Measurements from ENCODE around the gene IL1R2. TPM values are rescaled to one million over a fixed set of nuclear protein-coding genes. Genes with fewer than 3 reads are reported as not detected.

Gene IL1R2
- polyA plus RNA-seq, 2 of the 4 experiments (the other 2 are of a cell fraction): 0.83 to 1.7 TPM

DNA sequence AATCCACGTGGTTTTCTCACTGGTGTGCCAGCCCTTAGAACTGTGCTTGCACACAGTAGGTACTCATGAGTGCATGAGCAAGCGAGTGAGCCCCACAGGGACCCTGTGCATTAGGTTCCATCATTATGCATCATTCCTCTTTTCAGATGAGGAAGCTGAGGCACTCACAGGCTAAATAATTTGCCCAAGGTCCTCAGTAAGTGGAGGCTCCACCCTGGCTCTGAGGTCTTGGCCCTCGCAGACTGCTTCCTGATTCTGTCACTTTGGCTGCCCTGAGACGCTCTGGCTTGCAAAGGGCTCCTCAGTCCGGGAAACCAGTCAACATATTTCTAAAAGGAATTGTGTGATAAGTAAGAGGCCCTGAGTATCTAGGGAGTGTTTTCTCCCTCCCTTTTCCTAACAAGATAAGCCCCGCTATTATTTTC lies 71.7 kb downstream of the IL1R2 start:
- peak overlapping the region; percentile 98 to 99 for H3K27ac ChIP-seq
- no peak for FAIRE-seq
- H3K9me3 ChIP-seq: no peaks in the 10 kb centered on the region
- no peak overlapping the region for H3K4me3 ChIP-seq
- no peak for ATAC-seq
- H3K4me2 ChIP-seq: peak overlapping the region; percentile 90
- H3K4me1 ChIP-seq: peaks cover 51% of the 10 kb centered on the region
- ChIA-PET POLR2A (interaction anchor here (0.6 to 2.5 kb wide), 7 partner anchors 30 to 177 kb away, joined by 3 to 23 read pairs (median 8); partner anchors contain the start of gene IL1R1), CTCF (interaction anchor here (1.0 to 2.3 kb wide), 8 partner anchors 9 to 644 kb away, joined by 4 to 11 read pairs (median 4); no protein-coding TSS in a partner anchor)
- DNase-seq (ENCODE audit: low read depth in 1 of 2, low spot score in 1 of 2): no peak
- TF ChIP-seq, protein P1, sequence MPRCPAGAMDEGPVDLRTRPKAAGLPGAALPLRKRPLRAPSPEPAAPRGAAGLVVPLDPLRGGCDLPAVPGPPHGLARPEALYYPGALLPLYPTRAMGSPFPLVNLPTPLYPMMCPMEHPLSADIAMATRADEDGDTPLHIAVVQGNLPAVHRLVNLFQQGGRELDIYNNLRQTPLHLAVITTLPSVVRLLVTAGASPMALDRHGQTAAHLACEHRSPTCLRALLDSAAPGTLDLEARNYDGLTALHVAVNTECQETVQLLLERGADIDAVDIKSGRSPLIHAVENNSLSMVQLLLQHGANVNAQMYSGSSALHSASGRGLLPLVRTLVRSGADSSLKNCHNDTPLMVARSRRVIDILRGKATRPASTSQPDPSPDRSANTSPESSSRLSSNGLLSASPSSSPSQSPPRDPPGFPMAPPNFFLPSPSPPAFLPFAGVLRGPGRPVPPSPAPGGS (IDR thresholded peaks at IDR 0.05): no peak
- TF ChIP-seq TFCP2L1 (CRISPR knock-in tag; IDR thresholded peaks at IDR 0.05) (no peak), FOSL2 (IDR thresholded peaks at IDR 0.05) (no peak), FOSL2 (CRISPR knock-in tag; IDR thresholded peaks at IDR 0.05) (no peak), BHLHE40 (IDR thresholded peaks at IDR 0.05; ENCODE audit: low read depth, low read length) (no peak), RCOR1 (IDR thresholded peaks at IDR 0.05; ENCODE audit: low read depth, low read length) (no peak), ZC3H11A (IDR thresholded peaks at IDR 0.05) (no peak), ZSCAN20 (CRISPR knock-in tag; IDR thresholded peaks at IDR 0.05) (no peak), CEBPB (IDR thresholded peaks at IDR 0.05) (no peak), HDAC2 (IDR thresholded peaks at IDR 0.05) (no peak), MAZ (IDR thresholded peaks at IDR 0.05; ENCODE audit: borderline replicate concordance, low read depth, low read length) (no peak), RARB (CRISPR knock-in tag; IDR thresholded peaks at IDR 0.05) (no peak), CBX2 (IDR thresholded peaks at IDR 0.05; ENCODE audit: borderline replicate concordance, low read depth) (no peak), CHD4 (IDR thresholded peaks at IDR 0.05; ENCODE audit: borderline replicate concordance) (no peak), KDM1A (IDR thresholded peaks at IDR 0.05; ENCODE audit: low read depth) (no peak), EHF (CRISPR knock-in tag; IDR thresholded peaks at IDR 0.05) (no peak), KDM5A (IDR thresholded peaks at IDR 0.05) (no peak)
- TF ChIP-seq, protein P2, sequence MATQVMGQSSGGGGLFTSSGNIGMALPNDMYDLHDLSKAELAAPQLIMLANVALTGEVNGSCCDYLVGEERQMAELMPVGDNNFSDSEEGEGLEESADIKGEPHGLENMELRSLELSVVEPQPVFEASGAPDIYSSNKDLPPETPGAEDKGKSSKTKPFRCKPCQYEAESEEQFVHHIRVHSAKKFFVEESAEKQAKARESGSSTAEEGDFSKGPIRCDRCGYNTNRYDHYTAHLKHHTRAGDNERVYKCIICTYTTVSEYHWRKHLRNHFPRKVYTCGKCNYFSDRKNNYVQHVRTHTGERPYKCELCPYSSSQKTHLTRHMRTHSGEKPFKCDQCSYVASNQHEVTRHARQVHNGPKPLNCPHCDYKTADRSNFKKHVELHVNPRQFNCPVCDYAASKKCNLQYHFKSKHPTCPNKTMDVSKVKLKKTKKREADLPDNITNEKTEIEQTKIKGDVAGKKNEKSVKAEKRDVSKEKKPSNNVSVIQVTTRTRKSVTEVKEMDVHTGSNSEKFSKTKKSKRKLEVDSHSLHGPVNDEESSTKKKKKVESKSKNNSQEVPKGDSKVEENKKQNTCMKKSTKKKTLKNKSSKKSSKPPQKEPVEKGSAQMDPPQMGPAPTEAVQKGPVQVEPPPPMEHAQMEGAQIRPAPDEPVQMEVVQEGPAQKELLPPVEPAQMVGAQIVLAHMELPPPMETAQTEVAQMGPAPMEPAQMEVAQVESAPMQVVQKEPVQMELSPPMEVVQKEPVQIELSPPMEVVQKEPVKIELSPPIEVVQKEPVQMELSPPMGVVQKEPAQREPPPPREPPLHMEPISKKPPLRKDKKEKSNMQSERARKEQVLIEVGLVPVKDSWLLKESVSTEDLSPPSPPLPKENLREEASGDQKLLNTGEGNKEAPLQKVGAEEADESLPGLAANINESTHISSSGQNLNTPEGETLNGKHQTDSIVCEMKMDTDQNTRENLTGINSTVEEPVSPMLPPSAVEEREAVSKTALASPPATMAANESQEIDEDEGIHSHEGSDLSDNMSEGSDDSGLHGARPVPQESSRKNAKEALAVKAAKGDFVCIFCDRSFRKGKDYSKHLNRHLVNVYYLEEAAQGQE (IDR thresholded peaks at IDR 0.05): no peak
- TF ChIP-seq, protein P3, sequence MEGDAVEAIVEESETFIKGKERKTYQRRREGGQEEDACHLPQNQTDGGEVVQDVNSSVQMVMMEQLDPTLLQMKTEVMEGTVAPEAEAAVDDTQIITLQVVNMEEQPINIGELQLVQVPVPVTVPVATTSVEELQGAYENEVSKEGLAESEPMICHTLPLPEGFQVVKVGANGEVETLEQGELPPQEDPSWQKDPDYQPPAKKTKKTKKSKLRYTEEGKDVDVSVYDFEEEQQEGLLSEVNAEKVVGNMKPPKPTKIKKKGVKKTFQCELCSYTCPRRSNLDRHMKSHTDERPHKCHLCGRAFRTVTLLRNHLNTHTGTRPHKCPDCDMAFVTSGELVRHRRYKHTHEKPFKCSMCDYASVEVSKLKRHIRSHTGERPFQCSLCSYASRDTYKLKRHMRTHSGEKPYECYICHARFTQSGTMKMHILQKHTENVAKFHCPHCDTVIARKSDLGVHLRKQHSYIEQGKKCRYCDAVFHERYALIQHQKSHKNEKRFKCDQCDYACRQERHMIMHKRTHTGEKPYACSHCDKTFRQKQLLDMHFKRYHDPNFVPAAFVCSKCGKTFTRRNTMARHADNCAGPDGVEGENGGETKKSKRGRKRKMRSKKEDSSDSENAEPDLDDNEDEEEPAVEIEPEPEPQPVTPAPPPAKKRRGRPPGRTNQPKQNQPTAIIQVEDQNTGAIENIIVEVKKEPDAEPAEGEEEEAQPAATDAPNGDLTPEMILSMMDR (IDR thresholded peaks at IDR 0.05): no peak
- 64% methylated on average over 6 of the region's 6 CpGs for WGBS (ENCODE audit: missing lambda C conversion rate)

DNA sequence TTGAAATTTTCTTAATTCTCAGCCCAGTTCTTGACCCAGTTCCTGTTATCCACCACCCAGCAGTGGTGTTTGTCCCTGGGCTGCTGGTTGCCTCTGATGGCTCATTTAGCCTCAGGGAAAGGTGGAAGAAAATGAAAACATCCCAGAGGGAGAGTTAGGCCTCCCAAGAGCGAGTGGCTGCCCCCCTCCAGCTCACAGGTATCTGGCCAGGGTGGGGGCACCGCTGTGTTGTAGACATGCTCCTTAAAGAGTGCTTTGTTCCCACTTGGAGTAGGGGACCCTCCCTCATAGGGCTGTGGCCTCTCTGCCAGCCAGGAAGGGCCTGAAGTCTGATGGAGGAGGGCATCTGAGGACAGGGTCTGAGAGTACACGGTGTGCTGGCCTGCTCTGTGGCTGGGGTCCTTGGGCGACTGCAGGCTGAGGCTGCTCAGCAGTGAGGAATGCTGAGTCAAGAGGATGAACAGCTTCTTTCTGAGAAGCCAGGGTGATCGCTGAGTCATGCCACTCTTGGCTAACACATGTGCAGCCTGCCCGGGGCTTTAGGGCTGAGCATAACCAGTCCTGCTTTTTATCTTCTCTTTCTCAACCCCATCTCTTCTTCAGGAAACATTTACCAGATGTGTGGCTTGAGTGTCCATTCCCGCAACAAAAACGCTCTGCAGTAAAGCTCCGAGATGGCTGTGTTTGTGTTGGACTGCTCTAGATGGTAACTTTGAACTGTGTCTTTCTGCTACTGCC lies 72.3 kb downstream of the IL1R2 start:
- Histone ChIP-seq H3K4me1 (peaks cover 55% of the 10 kb centered on the region), H3K4me2 (peak overlapping the region; percentile 90), H3K27ac (peak overlapping the region; percentile 98 to 99), H3K4me3 (peak overlapping the region; percentile 30; the same call in 1 of the 3 replicates), H3K9me3 (no peaks in the 10 kb centered on the region)
- no peak for FAIRE-seq
- WGBS (ENCODE audit: missing lambda C conversion rate): 7% methylated on average over 9 of the region's 9 CpGs
- peak; percentile 81 to 86 for ATAC-seq
- POLR2A ChIA-PET: interaction anchor here (0.6 to 2.5 kb wide), 10 partner anchors 12 to 176 kb away, joined by 3 to 23 read pairs (median 4); partner anchors contain the start of gene IL1R1
- peak; percentile 88 to 92 for DNase-seq (ENCODE audit: low read depth in 1 of 2, low spot score in 1 of 2)
- CTCF ChIA-PET: interaction anchor here (0.8 to 2.3 kb wide), 9 partner anchors 9 to 645 kb away, joined by 3 to 11 read pairs (median 4); no protein-coding TSS in a partner anchor
- TF ChIP-seq NFE2L2 (conservative IDR thresholded peaks at IDR 0.05; ENCODE audit: low read length): peak; percentile 92
- peak in 1 of 2 experiments; percentile 68; a peak in 2 of 5 replicates for TF ChIP-seq JUN (IDR thresholded peaks at IDR 0.05)
- TF ChIP-seq MYC (IDR thresholded peaks at IDR 0.05; ENCODE audit: borderline replicate concordance, low read length): peak; percentile 18; the same call in 1 of the 2 replicates
- TF ChIP-seq BHLHE40 (IDR thresholded peaks at IDR 0.05; ENCODE audit: low read depth, low read length): no peak
- TF ChIP-seq, protein P1 (IDR thresholded peaks at IDR 0.05): 0 out of 3 replicates have a peak, but pooled peaks have one; percentile 26
- no peak; the same call in none of the 2 replicates for TF ChIP-seq JUNB (IDR thresholded peaks at IDR 0.05)
- TF ChIP-seq TFCP2L1 (CRISPR knock-in tag; IDR thresholded peaks at IDR 0.05): no peak
- TF ChIP-seq, protein P4, sequence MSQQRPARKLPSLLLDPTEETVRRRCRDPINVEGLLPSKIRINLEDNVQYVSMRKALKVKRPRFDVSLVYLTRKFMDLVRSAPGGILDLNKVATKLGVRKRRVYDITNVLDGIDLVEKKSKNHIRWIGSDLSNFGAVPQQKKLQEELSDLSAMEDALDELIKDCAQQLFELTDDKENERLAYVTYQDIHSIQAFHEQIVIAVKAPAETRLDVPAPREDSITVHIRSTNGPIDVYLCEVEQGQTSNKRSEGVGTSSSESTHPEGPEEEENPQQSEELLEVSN (IDR thresholded peaks at IDR 0.05; ENCODE audit: borderline replicate concordance, low read depth): peak; percentile 44; the same call in 1 of the 2 replicates
- TF ChIP-seq RARB (CRISPR knock-in tag; IDR thresholded peaks at IDR 0.05): no peak
- peak; percentile 99 for TF ChIP-seq MAFK (IDR thresholded peaks at IDR 0.05; ENCODE audit: partially characterized antibody)
- TF ChIP-seq NPAS2 (CRISPR knock-in tag; IDR thresholded peaks at IDR 0.05; ENCODE audit: borderline replicate concordance): 0 out of 2 replicates have a peak, but pooled peaks have one; percentile 17
- TF ChIP-seq, protein P5, sequence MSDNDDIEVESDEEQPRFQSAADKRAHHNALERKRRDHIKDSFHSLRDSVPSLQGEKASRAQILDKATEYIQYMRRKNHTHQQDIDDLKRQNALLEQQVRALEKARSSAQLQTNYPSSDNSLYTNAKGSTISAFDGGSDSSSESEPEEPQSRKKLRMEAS (IDR thresholded peaks at IDR 0.05): peak; percentile 90
- TF ChIP-seq HDAC2 (IDR thresholded peaks at IDR 0.05): no peak
